Fibroblast of villous mesenchyme (primary cell): ENCODE results near the gene LRP1. TPM values are rescaled to one million over a fixed set of nuclear protein-coding genes. Genes with fewer than 3 reads are reported as not detected.

Experiments
- DNase-seq: peaks from one replicate; pipeline ENCODE4 v3.0.0-alpha.2; 2010; ENCODE audit warnings: low read depth
- H3K4me3 ChIP-seq: 2 replicates; pipeline ENCODE4 v1.5.1; 2011; ENCODE audit warnings: low read depth, mild to moderate bottlenecking, low read length
- total RNA-seq: library from RNA; depleted of rRNA; stranded (reverse); fragments of >200 nt; gene quantifications from 2 replicates; pipeline ENCODE4 v1.2.3, GENCODE V29; 2012
- TF ChIP-seq, protein P1 (sequence below): IDR thresholded peaks from 2 replicates; pipeline ENCODE4 v1.5.1; 2012; ENCODE audit warnings: low read depth, mild to moderate bottlenecking, low read length; ENCODE audit not compliant: insufficient read depth

LRP1 gene
- total RNA-seq, 1 donor, result 228 TPM

DNA sequence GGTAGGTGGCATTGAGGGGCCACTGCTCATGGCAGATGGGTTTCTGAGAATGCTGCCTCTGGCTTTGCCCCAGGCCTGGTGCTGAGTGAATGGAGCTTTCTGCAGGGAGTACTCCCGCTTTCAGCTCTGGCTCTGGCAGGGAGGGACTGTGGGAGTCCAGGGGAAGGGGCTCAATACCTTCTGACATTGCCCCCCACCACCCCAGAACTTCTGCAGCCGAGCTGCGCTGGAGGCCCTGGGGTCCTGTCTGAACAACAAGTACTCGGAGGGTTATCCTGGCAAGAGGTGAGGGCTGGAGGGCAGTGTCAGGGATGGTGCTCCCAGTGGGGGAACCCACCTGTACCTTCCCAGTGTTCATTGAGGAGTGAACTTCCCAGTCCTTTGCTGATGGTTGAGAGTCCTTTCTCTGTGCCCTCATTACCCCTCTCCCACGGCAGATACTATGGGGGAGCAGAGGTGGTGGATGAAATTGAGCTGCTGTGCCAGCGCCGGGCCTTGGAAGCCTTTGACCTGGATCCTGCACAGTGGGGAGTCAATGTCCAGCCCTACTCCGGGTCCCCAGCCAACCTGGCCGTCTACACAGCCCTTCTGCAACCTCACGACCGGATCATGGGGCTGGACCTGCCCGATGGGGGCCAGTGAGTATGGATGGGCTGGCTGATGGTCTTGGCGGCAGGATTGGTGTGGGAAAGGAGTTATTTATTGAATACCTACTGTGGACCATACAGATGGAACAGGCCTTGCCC is 103.2 kb downstream of the LRP1 start:
- no peak for DNase-seq
- TF ChIP-seq, protein P1, sequence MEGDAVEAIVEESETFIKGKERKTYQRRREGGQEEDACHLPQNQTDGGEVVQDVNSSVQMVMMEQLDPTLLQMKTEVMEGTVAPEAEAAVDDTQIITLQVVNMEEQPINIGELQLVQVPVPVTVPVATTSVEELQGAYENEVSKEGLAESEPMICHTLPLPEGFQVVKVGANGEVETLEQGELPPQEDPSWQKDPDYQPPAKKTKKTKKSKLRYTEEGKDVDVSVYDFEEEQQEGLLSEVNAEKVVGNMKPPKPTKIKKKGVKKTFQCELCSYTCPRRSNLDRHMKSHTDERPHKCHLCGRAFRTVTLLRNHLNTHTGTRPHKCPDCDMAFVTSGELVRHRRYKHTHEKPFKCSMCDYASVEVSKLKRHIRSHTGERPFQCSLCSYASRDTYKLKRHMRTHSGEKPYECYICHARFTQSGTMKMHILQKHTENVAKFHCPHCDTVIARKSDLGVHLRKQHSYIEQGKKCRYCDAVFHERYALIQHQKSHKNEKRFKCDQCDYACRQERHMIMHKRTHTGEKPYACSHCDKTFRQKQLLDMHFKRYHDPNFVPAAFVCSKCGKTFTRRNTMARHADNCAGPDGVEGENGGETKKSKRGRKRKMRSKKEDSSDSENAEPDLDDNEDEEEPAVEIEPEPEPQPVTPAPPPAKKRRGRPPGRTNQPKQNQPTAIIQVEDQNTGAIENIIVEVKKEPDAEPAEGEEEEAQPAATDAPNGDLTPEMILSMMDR, result no peak
- H3K4me3 ChIP-seq, result peak overlapping the region; percentile 75

DNA sequence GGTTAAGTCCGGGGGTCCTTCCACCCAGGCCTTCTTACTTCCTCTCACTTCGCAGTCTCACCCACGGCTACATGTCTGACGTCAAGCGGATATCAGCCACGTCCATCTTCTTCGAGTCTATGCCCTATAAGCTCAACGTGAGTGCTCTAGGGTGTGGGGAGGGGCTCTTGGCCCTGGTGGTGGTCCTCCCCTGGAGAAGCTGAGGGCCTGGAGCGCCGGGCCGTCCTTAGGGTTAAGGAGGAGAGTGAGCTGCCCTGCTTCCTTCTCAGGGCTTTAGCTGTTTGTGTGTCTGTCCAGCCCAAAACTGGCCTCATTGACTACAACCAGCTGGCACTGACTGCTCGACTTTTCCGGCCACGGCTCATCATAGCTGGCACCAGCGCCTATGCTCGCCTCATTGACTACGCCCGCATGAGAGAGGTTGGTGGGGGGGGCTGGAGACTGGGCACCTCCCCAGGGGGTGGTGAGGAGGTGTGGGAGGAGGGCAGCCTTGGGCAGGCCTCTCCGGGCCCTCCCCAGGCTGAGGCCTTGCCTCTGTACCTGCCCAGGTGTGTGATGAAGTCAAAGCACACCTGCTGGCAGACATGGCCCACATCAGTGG is 104.0 kb downstream of the LRP1 start:
- peak overlapping the region; percentile 75 for H3K4me3 ChIP-seq
- TF ChIP-seq, protein P1, result no peak
- no peak for DNase-seq

DNA sequence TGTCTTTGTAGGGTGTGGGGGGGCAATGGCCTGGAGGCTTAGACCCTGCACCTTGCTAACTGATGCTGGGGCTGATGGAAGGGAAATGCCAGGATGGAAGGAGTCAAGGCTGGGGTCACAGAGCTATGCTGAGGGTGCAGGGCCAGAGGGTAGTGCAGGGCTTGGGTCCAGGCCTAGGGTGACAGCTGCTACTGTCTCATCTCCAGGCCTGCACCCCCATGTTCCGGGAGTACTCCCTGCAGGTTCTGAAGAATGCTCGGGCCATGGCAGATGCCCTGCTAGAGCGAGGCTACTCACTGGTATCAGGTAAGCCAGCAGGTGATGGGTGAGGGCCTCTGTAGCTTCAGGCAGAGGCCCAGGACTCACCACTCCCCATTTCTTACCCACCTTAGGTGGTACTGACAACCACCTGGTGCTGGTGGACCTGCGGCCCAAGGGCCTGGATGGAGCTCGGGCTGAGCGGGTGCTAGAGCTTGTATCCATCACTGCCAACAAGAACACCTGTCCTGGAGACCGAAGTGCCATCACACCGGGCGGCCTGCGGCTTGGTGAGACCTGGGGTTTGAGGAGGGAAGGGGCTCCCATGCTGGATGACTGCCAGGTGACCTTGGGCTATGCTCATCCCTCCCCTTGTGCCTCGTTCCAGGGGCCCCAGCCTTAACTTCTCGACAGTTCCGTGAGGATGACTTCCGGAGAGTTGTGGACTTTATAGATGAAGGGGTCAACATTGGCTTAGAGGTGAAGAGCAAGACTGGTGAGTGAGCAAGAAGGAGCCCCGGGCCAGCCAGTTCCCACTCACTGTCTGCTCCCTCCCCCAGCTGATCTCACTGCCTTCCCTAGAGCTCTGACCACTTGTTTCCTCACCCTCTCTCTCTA is 105.3 kb downstream of the LRP1 start:
- peak; percentile 75 for DNase-seq
- TF ChIP-seq, protein P1, result no peak

DNA sequence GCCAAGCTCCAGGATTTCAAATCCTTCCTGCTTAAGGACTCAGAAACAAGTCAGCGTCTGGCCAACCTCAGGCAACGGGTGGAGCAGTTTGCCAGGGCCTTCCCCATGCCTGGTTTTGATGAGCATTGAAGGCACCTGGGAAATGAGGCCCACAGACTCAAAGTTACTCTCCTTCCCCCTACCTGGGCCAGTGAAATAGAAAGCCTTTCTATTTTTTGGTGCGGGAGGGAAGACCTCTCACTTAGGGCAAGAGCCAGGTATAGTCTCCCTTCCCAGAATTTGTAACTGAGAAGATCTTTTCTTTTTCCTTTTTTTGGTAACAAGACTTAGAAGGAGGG is 105.9 kb downstream of the LRP1 start:
- TF ChIP-seq, protein P1, result no peak
- no peak for DNase-seq

More for the DNA sequence above, 105.3 kb downstream of the LRP1 start:
- peak overlapping the region; percentile 6 for H3K4me3 ChIP-seq

DNA sequence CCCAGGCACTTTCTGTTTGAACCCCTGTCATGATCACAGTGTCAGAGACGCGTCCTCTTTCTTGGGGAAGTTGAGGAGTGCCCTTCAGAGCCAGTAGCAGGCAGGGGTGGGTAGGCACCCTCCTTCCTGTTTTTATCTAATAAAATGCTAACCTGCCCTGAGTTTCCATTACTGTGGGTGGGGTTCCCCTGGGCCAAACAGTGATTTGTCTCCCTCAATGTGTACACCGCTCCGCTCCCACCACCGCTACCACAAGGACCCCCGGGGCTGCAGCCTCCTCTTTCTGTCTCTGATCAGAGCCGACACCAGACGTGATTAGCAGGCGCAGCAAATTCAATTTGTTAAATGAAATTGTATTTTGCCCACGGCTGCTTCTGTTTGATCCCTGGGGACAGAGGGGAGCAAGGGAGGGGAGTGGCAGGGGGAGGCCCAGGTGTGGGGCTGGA is 106.3 kb downstream of the LRP1 start:
- no peak overlapping the region for H3K4me3 ChIP-seq
- DNase-seq, result no peak
- TF ChIP-seq, protein P1, result no peak

More for the DNA sequence above, 105.9 kb downstream of the LRP1 start:
- H3K4me3 ChIP-seq, result no peak overlapping the region

DNA sequence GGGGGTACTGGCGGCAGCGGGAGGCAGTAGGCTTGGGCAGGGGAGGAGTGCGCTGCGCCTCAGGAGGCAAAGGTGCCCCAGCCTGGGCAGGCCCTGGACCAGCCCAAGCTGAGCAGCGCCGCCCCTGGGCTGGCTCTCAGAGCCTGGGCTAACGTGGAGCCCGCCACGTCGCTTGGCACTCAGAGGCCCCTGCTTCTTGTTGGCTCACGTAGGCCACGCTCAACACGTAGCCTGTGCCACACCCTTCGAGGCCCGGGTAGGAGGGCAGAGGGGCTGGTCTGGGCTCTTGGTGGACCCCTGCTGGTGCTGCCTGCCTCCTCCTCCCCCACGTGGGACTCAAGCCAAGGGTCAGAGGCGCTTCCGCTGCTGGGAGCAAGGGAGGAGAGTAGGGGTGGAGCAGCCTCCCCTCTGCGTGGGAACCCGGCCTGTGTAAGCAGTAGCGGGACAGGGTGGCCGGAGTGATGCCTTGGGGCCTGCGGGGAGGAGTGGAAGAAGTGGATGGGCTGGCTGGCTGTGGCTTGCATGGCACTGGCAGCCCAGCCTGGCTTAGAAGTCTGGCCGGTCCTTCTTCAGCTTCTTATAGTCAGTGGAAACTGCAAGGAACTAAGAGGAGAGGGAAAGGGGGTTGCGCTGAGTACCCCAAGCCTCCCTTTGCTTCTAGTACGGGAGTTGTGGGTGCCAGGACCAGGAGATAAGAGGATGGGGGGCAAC is 106.9 kb downstream of the LRP1 start:
- TF ChIP-seq, protein P1, result peak; percentile 37
- DNase-seq, result peak; percentile 94

More for the DNA sequence above, 106.9 kb downstream of the LRP1 start:
- no peak overlapping the region for H3K4me3 ChIP-seq
